GM18505 (cell line): ENCODE measurements around the gene DDX47.
"Not testable (repeated sequence)": the region's sequence is repeated elsewhere in the genome, so short reads cannot be mapped to it uniquely, and the experiment has no call there.

Source experiments
- ATAC-seq: cut with Tn5 transposase; IDR thresholded peaks from one replicate; pipeline ENCODE4 v1.9.1; 2021; ENCODE audit not compliant: unreplicated experiment
- POLR2A ChIP-seq: IDR thresholded peaks from 4 replicates; pipeline ENCODE4 v1.6.1; 2011; ENCODE audit warnings: borderline replicate concordance; ENCODE audit not compliant: insufficient read depth, insufficient read length; ENCODE audit errors: extremely low read depth

The DDX47 gene

DNA sequence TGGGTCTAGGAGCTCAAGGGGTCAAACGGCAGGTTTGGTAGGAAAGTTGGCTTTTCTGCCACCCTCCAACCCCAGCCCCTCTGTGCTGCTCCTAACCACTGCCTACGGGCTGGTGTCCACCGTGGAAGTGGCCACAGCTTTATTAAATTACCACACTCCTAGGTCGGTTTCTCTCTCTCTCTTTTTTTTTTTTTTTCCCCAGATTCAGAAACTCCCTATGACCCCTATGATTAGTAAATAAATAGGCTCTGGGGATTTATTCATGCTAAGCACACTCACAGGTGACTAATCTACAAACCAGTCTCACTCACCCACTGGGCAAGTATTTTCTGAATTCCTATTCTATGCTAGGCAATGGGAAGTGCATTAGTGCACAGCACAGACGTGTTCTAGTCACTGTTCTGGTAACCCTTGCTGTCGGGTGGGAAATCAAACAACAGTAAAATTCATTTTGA, 8.7 kb upstream of the DDX47 start:
- ATAC-seq: no peak

DNA sequence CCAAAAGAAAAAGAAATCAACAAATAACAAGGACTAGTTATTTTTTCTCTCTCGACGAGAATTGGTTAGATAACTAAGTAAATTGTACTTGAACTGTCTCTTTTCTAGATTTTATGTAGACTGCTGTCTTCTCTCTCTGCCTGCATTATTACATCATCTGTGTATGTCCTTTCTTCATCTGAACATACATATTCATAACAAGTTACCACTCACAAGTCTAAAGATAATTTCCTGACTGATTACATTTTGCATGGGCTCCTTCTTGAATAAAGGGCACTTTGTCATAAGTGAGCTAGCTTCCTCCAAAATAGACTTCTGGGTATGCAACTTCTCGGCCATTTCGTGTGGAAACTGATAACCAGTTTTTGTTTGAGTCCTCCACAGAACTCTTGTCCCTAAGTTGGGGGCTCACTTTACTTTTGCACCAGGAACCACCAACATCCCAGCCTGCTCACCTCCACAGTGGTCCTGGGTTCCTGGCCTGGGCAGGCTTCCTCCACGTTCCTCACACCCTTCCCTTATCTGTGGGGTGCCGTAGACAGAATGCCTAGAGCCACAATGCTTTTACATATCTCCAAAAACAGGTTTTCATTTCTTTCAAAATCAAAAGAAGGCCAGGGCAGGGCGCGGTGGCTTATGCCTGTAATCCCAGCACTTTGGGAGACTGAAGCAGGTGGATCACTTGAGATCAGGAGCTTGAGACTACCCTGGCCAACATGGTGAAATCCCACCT, 6.2 kb upstream of the DDX47 start:
- no peak for TF ChIP-seq POLR2A
- no peak for ATAC-seq

More for the DNA sequence above, 8.7 kb upstream of the DDX47 start:
- no peak for TF ChIP-seq POLR2A

DNA sequence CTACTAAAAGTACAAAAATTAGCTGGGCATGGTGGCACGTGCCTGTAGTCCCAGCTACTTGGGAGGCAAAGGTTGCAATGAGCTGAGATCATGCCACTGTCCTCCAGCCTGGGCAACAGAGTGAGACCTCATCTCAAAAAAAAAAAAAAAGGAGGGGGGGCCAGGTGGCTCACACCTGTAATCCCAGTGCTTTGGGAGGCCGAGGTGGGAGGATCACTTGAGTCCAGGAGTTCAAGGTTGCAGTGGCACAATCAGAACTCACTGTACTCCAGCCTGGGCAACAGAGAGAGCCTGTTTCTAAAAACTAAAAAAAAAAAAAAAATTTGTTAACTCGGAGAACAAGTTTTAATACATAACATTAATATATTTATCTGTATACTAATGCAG, 5.6 kb upstream of the DDX47 start:
- ATAC-seq: not testable (repeated sequence)

DNA sequence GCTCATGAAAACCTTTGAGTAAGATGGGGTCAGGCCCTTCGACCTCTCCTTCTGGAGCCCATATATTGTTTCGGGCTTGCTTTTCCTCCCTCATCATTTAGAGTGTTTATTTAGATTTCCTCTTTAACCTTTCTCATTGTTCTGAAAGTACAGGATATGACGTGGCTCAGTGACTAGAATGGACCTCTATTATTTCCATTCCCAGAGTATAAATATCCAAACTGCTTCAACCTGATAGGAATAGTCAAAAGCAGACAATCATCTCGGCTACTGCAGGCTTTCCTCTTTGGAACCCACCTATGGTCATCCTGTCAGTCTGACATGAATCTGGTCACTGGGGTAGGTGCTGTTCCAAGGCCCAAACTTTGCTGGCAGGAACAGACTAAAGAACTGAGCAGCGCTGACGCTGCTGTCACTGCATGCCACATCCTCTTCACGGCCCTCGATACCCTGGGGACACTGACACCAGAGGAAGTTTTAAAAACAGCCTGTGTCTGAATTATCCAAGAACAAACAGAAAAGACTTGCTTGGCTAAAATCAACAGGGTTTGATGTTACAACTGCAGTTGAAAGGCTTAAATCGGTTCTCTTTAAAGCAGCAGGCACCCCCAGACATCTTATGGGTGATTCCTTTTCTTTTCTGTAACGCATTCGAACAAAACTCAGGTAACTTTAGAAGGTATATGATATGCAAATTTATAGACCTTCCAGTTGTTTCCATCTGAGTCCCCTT, 5.0 kb upstream of the DDX47 start:
- peak; percentile 41 for TF ChIP-seq POLR2A
- peak; percentile 43 for ATAC-seq

DNA sequence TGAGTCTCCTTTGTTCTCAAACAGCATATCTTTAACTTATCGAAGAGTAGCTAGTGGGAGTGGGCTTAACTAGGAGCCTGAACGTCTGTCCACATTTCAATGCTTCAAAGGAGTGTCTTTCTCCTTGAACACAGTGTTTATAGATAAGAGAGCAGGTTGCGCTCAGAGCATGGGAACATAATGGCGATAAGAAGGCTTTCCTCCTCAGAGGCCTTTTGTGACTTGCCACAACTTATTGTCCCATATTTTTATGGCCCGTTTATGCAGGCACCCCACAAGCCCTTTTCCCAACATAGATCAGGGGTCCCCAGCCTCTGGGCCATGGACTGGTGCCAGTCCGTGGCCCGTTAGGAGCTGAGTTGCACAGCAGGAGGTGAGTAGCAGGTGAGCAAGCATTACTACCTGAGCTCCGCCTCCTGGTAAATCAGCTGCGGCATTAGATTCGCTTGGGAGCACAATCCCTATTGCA, 2.6 kb upstream of the DDX47 start:
- no peak for ATAC-seq

DNA sequence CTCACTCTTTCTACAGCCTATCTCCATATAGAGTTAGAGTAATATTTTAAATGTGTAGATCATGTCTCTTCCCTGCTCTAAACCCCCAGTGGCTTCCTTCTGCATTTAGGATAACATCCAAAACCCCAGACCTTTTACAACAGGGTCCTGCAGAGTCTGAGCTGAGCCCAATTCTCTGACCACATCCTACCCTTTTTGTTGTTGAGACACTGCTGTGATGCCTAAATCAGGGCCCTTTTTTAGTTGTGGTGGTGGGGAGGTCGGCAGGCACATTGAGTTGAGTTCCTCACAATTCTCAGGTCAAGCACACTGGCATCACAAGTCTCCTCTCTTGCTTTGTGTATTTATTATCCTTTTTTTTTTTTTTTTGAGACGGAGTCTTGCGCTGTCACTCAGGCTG, 1.8 kb upstream of the DDX47 start:
- ATAC-seq: no peak
- TF ChIP-seq POLR2A: no peak

More for the DNA sequence above, 2.6 kb upstream of the DDX47 start:
- TF ChIP-seq POLR2A: no peak

DNA sequence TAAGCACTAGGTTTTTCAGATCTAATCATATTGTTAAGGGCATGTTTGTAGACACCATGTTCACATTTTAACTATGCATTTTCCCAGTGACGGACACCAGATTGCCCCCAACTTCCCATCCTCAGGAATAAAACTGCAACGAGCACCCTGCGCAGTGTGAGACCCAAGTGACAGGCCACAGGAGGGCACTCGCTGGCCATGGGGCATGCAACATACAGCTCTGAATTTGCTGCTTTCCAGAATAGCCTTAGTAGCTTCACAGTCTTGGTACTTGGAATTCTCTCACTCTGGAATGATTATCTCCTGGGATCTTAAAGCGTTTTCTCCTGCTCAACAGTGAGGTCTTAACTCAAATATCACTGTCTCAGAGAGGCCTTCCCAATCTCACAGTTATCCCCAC, 972 bp upstream of the DDX47 start:
- no peak for ATAC-seq

DNA sequence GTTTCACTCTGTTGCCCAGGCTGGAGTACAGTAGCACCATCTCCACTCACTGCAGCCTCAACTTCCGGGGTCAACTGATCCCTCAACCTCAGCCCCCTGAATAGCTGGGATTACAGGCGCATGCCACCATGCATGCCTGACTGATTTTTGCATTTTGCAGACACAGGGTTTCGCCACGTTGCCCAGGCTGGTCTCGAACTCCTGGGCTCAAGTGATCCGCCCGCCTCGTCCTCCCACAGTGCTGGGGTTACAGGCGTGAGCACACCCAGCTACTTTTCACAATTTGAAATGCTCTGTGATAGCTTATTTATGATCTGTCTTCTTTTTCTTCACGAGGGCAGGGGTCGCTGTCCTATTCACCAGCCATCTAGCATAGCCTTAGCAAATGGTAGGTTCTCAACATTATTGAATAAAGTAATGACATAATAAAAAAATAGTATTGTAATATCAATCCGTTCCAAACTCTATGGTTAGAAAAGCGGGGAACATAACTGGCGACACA, 477 bp upstream of the DDX47 start:
- TF ChIP-seq POLR2A: no peak
- ATAC-seq: no peak

More for the DNA sequence above, 972 bp upstream of the DDX47 start:
- no peak for TF ChIP-seq POLR2A

DNA sequence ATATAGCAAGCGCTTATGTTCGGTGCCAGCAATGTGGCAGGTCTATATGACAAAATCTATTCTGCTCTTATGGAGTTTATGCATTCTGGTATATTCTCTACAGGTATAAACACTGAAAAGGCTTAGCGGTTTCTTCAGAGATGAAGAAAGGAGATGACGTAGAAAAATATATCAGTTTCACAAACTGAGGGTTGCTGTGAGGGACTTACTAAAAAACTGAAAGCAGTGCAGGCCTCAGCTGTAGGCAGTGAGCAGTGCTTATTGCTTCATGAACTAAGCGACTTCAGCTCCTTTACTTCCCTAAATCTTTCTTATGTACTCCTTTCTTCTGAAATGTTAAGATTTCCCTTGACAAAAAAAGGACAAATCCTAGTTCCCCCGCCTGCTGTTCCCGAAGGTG, 4.5 kb downstream of the DDX47 start:
- TF ChIP-seq POLR2A: no peak
- no peak for ATAC-seq

DNA sequence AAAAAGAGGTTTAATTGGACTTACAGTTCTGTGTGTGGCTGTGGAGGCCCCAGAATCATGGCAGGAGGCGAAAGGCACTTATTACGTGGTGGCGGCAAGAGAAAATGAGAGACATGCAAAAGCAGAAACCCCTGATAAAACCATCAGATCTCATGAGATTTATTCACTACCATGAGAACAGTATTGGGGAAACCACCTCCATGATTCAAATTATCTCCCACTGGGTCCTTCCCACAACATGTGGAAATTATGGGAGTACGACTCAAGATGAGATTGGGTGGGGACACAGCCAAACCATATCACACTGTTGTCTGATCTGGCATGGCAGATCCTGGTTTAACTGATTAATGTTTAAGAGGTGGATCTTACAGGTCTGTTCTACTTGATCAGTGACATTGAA, 5.6 kb downstream of the DDX47 start:
- TF ChIP-seq POLR2A: no peak
- ATAC-seq: no peak

DNA sequence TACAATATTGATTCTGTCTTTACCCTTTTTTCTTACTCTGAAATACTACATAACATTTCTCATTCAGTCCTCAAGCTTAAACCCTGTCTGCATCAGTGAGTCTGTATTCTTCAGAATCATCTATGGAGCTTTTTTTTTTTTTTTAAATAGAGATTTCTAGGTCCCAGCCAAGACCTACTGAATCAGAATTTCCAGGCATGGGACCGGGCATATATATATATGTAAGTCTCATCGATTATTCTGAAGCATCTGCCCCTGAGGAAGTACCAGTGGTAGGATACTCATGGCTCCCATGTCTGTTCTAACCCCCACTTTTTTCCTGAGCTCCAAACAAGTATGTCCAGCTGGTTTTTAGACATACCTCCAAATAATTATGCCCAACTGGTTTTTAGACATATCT, 6.1 kb downstream of the DDX47 start:
- no peak for TF ChIP-seq POLR2A
- ATAC-seq: no peak

DNA sequence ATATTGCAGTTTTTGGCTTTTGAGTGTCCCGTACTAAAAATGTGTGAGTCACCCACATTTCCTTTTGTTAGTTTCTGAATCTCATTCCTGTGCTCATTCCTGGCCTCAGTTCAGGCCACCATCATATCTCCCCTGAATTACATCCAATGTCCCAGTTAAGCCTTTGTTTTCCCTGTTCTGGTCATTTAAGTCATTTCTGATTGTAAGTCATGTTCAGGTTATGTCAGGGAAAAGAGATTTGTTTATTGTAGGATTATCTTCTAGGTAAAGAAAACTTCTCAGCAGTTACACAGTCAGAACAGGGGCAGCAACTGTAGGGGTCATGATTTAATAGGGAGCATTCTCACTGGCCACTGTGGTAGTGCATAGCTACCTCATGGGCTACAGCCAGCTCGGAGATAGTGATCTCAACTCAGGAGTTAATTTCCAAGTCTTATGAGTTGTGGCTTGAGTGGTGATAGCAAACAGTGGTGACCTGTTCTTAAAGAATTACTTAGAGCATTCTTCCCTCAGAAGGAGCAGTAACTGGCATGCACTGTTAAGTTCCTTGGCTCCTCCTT, 6.7 kb downstream of the DDX47 start:
- TF ChIP-seq POLR2A: no peak
- no peak for ATAC-seq

DNA sequence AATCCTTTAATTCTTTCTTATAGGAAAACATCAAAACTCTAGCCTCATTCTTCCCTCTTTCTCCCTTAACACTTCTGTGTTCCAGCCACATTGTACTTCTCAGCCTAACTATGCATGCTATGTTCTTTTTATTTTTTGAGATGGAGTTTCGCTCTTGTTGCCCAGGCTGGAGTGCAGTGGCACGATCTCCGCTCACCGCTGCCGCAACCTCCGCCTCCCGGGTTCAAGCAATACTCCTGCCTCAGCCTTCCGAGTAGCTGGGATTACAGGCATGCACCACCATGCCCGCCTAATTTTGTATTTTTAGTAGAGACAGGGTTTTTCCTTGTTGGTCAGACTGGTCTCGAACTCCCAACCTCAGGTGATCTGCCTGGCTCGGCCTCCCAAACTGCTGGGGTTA, 7.2 kb downstream of the DDX47 start:
- ATAC-seq: not testable (repeated sequence)

DNA sequence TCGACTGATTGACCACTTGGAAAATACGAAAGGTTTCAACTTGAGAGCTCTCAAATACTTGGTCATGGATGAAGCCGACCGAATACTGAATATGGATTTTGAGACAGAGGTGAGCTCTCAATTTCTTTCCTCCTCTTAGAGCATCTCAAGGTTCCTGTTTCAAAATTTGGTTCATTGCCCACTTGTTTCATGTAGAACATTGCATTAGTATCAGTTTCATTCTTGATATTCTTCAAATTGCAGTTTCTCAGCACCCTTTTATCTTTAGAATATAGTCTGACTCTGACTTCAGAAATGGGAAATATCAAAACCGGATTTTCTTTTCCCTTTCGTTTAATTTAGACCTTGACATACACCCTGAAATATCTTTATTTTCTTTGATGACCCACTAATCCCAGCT, 8.8 kb downstream of the DDX47 start:
- TF ChIP-seq POLR2A: no peak
- ATAC-seq: peak; percentile 72
